ENCODE results near the gene ADORA2A.

DNA sequence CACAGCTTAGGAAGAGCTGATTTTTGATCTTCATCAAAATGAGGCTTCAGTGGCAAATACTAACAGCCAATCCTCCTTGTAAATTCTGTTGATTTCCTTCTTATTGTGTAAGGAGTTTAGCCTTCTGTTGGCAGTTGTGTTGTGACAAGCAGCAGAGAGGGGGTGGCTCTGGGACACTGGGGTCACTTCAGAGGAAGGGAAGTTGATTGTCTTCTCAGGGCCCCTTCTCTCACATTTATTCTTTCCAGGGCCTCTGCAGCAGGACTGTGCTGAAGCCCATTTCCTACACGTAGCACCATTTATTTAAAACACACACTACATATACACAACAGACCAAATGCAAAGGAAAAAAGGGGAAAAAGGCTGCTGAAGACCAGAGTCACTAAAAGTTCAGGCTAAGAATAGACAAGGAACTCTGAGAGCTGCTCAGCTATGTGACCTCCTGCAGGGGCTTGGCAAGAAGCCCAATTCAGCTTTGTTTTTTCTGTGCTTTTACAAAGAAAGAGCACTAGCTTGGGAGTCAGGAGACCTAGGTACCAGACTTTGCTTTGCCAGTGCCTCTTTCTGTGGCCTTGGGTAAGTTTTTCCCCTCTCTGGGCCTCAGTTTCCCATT lies 39.4 kb downstream of the ADORA2A start:
- TF ChIP-seq, protein P1, sequence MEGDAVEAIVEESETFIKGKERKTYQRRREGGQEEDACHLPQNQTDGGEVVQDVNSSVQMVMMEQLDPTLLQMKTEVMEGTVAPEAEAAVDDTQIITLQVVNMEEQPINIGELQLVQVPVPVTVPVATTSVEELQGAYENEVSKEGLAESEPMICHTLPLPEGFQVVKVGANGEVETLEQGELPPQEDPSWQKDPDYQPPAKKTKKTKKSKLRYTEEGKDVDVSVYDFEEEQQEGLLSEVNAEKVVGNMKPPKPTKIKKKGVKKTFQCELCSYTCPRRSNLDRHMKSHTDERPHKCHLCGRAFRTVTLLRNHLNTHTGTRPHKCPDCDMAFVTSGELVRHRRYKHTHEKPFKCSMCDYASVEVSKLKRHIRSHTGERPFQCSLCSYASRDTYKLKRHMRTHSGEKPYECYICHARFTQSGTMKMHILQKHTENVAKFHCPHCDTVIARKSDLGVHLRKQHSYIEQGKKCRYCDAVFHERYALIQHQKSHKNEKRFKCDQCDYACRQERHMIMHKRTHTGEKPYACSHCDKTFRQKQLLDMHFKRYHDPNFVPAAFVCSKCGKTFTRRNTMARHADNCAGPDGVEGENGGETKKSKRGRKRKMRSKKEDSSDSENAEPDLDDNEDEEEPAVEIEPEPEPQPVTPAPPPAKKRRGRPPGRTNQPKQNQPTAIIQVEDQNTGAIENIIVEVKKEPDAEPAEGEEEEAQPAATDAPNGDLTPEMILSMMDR (IDR thresholded peaks at IDR 0.05; ENCODE audit: insufficient read depth, low read length, poor library complexity, severe bottlenecking) = no peak
- no peak for TF ChIP-seq EZH2phosphoT487 (conservative IDR thresholded peaks at IDR 0.05; ENCODE audit: low read length)
